Embryonic facial prominence (tissue), 1 donor: ENCODE results near the gene LYPLA2.
"Not testable (repeated sequence)": the region's sequence is repeated elsewhere in the genome, so short reads cannot be mapped to it uniquely, and the experiment has no call there.

Experiments
- DNase-seq: peaks from one replicate; pipeline ENCODE4 v3.0.0-alpha.2; 2016; ENCODE audit errors: extremely low spot score

LYPLA2 gene

GRCh38 chr1:23834156-23834555 is 43.2 kb downstream of the LYPLA2 start:
- DNase-seq = not testable (repeated sequence)

GRCh38 chr1:23836037-23836436 is 45.1 kb downstream of the LYPLA2 start:
- no peak for DNase-seq

GRCh38 chr1:23837908-23838307 is 47.0 kb downstream of the LYPLA2 start:
- no peak for DNase-seq

GRCh38 chr1:23838401-23838866 is 47.5 kb downstream of the LYPLA2 start:
- no peak for DNase-seq

- no peak for DNase-seq
Observed at GRCh38 chr1:23843644-23844043, 52.7 kb downstream of the LYPLA2 start.
